PC-3 (cell line): ENCODE results near the gene GRIN3A. TPM values are rescaled to one million over a fixed set of nuclear protein-coding genes. Genes with fewer than 3 reads are reported as not detected.

ENCODE experiments used
- ATAC-seq: fragments of 200-7000 bp; cut with Tn5 transposase; 2 replicates; pipeline ENCODE4 v1.9.1; 2020; ENCODE audit warnings: mild to moderate bottlenecking, moderate library complexity
- BruUV-seq: library from RNA; stranded (reverse); fragments of 400-500 nt; replicated peaks from 2 replicates; lab custom pipeline; 2021; lab: Mats Ljungman, UMichigan
- CTCF ChIA-PET: fragments of 300-600 bp; sonication (Branson Sonifier 250); formaldehyde crosslinking; loops from one replicate; lab custom pipeline; 2022; ENCODE audit warnings: antibody characterized with exemption; lab: Charles Lee
- POLR2A ChIA-PET: fragments of 300-600 bp; sonication (Branson Sonifier 250); formaldehyde crosslinking; loops from one replicate; lab custom pipeline; 2022; ENCODE audit warnings: antibody characterized with exemption; ENCODE audit not compliant: unreplicated experiment; lab: Charles Lee
- DNase-seq: peaks from one replicate; pipeline ENCODE4 v3.0.0-alpha.2; 2015
- H2AFZ ChIP-seq: fragments of 300-600 bp; sonication (generic); 2 replicates; pipeline ENCODE4 v1.6.0; 2016; ENCODE audit warnings: antibody characterized with exemption, low read length
- H3F3A ChIP-seq: fragments of 300-600 bp; sonication (generic); one replicate; pipeline ENCODE4 v1.6.0; 2017; ENCODE audit warnings: antibody characterized with exemption, low read length, control low read depth, mild to moderate bottlenecking; ENCODE audit not compliant: unreplicated experiment
- H3K27ac ChIP-seq: fragments of 300-600 bp; sonication (generic); 2 replicates; pipeline ENCODE4 v1.5.1; 2016; ENCODE audit warnings: mild to moderate bottlenecking, low read length
- H3K27me3 ChIP-seq: fragments of 300-600 bp; sonication (generic); 2 replicates; pipeline ENCODE4 v1.6.1; 2016; ENCODE audit warnings: low read length, mixed read lengths
- H3K36me3 ChIP-seq: fragments of 300-600 bp; sonication (generic); 2 replicates; pipeline ENCODE4 v1.6.1; 2016; ENCODE audit warnings: low read depth, mixed run types, low read length, mixed read lengths
- H3K4me1 ChIP-seq: fragments of 300-600 bp; sonication (generic); 2 replicates; pipeline ENCODE4 v1.5.1; 2016; ENCODE audit warnings: low read length; ENCODE audit not compliant: insufficient read depth
- H3K4me2 ChIP-seq: fragments of 300-600 bp; sonication (generic); 2 replicates; pipeline ENCODE4 v1.6.0; 2016; ENCODE audit warnings: low read length
- H3K4me3 ChIP-seq: fragments of 300-600 bp; sonication (generic); 2 replicates; pipeline ENCODE4 v1.5.1; 2016; ENCODE audit warnings: mild to moderate bottlenecking, low read length, mixed read lengths
- H3K79me2 ChIP-seq: fragments of 300-600 bp; sonication (generic); 2 replicates; pipeline ENCODE4 v1.6.1; 2017; ENCODE audit warnings: low read length, mixed read lengths
- H3K9ac ChIP-seq: fragments of 300-600 bp; sonication (generic); 2 replicates; pipeline ENCODE4 v1.6.0; 2016; ENCODE audit warnings: mild to moderate bottlenecking, low read length
- H3K9me2 ChIP-seq: fragments of 300-600 bp; sonication (generic); replicated peaks from 2 replicates; pipeline ENCODE4 v1.6.1; 2016; ENCODE audit warnings: mixed run types, low read length, mixed read lengths
- H3K9me3 ChIP-seq: fragments of 300-600 bp; sonication (generic); 2 replicates; pipeline ENCODE4 v1.6.1; 2016; ENCODE audit warnings: low read length, mixed read lengths
- H4K20me1 ChIP-seq: fragments of 300-600 bp; sonication (generic); 2 replicates; pipeline ENCODE4 v1.6.1; 2016; ENCODE audit warnings: low read length, mixed read lengths
- CTCF ChIP-seq: fragments of 300-600 bp; sonication (generic); conservative IDR thresholded peaks from 2 replicates; pipeline ENCODE4 v1.5.1; 2017; ENCODE audit warnings: antibody characterized with exemption, low read depth, mild to moderate bottlenecking, low read length
- EZH2 ChIP-seq: fragments of 300-600 bp; sonication (generic); IDR thresholded peaks from one replicate; pipeline ENCODE4 v1.6.1; 2017; ENCODE audit warnings: antibody characterized with exemption, mild to moderate bottlenecking, low read length; ENCODE audit not compliant: unreplicated experiment
- EZH2phosphoT487 ChIP-seq: fragments of 300-600 bp; sonication (generic); IDR thresholded peaks from 2 replicates; pipeline ENCODE4 v1.6.1; 2018; ENCODE audit warnings: mild to moderate bottlenecking, antibody characterized with exemption, low read length, borderline replicate concordance
- intact Hi-C: fragments of 100-400 bp; cut with micrococcal nuclease; formaldehyde crosslinking; loops from 2 replicates; pipeline ENCODE4 v1.9.0; 2023
- total RNA-seq: library from RNA; depleted of rRNA; stranded (reverse); fragments of >200 nt; gene quantifications from 2 replicates; pipeline ENCODE4 v1.2.3, GENCODE V29; 2014

The GRIN3A gene
- total RNA-seq, 1 experiment from 2014 or later = not detected

- Histone ChIP-seq H3K79me2 (no peaks in the 10 kb centered on the region), H3K9me3 (no peaks in the 10 kb centered on the region), H3K27ac (no peak overlapping the region), H3F3A (no peaks in the 10 kb centered on the region), H3K27me3 (no peaks in the 10 kb centered on the region), H3K9ac (no peak overlapping the region), H4K20me1 (no peaks in the 10 kb centered on the region), H2AFZ (no peak overlapping the region), H3K9me2 (no peaks in the 10 kb centered on the region), H3K4me2 (no peak overlapping the region), H3K4me1 (peaks cover 3% of the 10 kb centered on the region; the same call in 1 of the 2 replicates), H3K4me3 (no peak overlapping the region), H3K36me3 (no peaks in the 10 kb centered on the region)
- TF ChIP-seq EZH2 = no peak
- no peak for TF ChIP-seq EZH2phosphoT487
- TF ChIP-seq CTCF = no peak
- ATAC-seq (no peak), DNase-seq (no peak)
- intact Hi-C loops = no loop called here
- CTCF ChIA-PET = no interaction called here
- BruUV-seq = no TSS peak
- POLR2A ChIA-PET = no interaction called here
These were observed 151.0 kb downstream of the GRIN3A start for GRCh38 chr9:101587332-101588043.

GRCh38 chr9:101586651-101587050 lies 151.8 kb downstream of the GRIN3A start:
- Histone ChIP-seq H3K9me3 (no peaks in the 10 kb centered on the region), H3F3A (no peaks in the 10 kb centered on the region), H3K4me3 (no peak overlapping the region), H3K27me3 (no peaks in the 10 kb centered on the region), H2AFZ (no peak overlapping the region), H3K27ac (no peak overlapping the region), H3K4me1 (peaks cover 3% of the 10 kb centered on the region; the same call in 1 of the 2 replicates), H3K9me2 (no peaks in the 10 kb centered on the region), H3K9ac (no peak overlapping the region), H3K79me2 (no peaks in the 10 kb centered on the region), H3K4me2 (no peak overlapping the region), H3K36me3 (no peaks in the 10 kb centered on the region), H4K20me1 (no peaks in the 10 kb centered on the region)
- DNase-seq (no peak), ATAC-seq (no peak)
- intact Hi-C loops = no loop called here
- CTCF ChIA-PET = no interaction called here
- POLR2A ChIA-PET = no interaction called here
- no TSS peak for BruUV-seq
- TF ChIP-seq EZH2 = no peak
- TF ChIP-seq CTCF = no peak
- no peak for TF ChIP-seq EZH2phosphoT487

- H3F3A ChIP-seq = no peaks in the 10 kb centered on the region
- ChIA-PET POLR2A (no interaction called here), CTCF (no interaction called here)
- no peak for DNase-seq
- no peak overlapping the region for H3K27ac ChIP-seq
- no peaks in the 10 kb centered on the region for H4K20me1 ChIP-seq
- H3K9me2 ChIP-seq = no peaks in the 10 kb centered on the region
- H3K79me2 ChIP-seq = no peaks in the 10 kb centered on the region
- no peaks in the 10 kb centered on the region for H3K27me3 ChIP-seq
- no peak overlapping the region for H2AFZ ChIP-seq
- no peak overlapping the region for H3K9ac ChIP-seq
- intact Hi-C loops = no loop called here
- BruUV-seq = no TSS peak
- no peaks in the 10 kb centered on the region for H3K9me3 ChIP-seq
- H3K36me3 ChIP-seq = no peaks in the 10 kb centered on the region
- no peak overlapping the region for H3K4me3 ChIP-seq
- no peak overlapping the region for H3K4me2 ChIP-seq
- TF ChIP-seq EZH2 = no peak
- TF ChIP-seq EZH2phosphoT487 = no peak
- no peak for TF ChIP-seq CTCF
- no peak for ATAC-seq
- peaks cover 3% of the 10 kb centered on the region; the same call in 1 of the 2 replicates for H3K4me1 ChIP-seq
These were observed 152.7 kb downstream of the GRIN3A start for GRCh38 chr9:101585740-101586139.
